C4-2B (cell line): ENCODE data around the gene RACGAP1.

Source experiments
- CTCF ChIP-seq: fragments of 450-650 bp; conservative IDR thresholded peaks from 2 replicates; pipeline ENCODE4 v1.5.1; 2017; ENCODE audit warnings: mild to moderate bottlenecking
- ZFX ChIP-seq: fragments of 450-650 bp; IDR thresholded peaks from 2 replicates; pipeline ENCODE4 v1.6.1; 2017

DNA sequence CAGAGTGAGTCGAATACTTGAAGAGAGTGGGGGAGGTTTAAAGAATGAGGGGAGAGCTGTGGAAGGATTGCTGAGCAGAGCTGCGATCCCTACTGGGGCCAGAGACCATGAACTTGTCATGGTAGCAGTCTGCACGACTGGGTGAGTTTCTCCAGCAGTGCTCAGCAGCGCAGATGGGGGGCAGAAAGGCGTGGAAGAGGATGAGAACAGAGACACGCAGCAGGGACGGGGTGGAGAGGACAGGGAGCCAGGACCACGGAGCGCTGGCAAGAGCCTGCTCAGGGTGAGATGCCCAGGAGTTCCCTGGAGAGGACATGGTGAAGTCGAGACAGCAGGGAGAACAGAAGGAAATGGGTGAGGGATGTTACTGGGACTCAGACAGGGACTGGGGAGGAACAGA, 54.6 kb downstream of the RACGAP1 start:
- no peak for TF ChIP-seq CTCF
- TF ChIP-seq ZFX = no peak
